NCI-H446 treated with DMSO at 0.1 percent for 48 hours (cell line): ENCODE measurements around the gene KLRC4.
"Not testable (repeated sequence)": the region's sequence is repeated elsewhere in the genome, so short reads cannot be mapped to it uniquely, and the experiment has no call there.

ENCODE experiments used
- DNase-seq: peaks from one replicate; lab custom pipeline; 2025; lab: John Stamatoyannopoulos, UW

KLRC4 gene

GRCh38 chr12:10368206-10369171, 41.1 kb downstream of the KLRC4 start:
- no peak for DNase-seq

- DNase-seq, result not testable (repeated sequence)
These were observed 41.8 kb downstream of the KLRC4 start for GRCh38 chr12:10367714-10368113.

DNA sequence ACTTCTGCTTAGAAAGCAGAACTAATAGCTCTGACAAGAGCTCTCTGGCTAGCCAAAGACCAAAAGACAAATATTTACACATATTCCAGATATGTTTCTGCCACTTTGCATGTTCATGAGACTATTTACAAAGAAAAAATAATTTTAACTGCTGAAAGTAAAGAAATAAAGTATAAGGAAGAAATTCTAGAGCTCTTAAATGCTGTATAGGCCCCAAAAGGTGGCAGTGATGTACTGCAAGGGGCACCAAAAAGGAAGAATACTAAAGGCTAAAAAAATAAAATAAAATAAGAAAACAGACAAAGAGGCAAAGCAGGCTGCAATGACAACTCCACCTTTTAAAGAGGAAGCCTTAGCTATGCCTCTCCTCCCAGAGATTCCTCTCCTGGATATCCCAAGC, 42.7 kb downstream of the KLRC4 start:
- DNase-seq, result no peak

DNA sequence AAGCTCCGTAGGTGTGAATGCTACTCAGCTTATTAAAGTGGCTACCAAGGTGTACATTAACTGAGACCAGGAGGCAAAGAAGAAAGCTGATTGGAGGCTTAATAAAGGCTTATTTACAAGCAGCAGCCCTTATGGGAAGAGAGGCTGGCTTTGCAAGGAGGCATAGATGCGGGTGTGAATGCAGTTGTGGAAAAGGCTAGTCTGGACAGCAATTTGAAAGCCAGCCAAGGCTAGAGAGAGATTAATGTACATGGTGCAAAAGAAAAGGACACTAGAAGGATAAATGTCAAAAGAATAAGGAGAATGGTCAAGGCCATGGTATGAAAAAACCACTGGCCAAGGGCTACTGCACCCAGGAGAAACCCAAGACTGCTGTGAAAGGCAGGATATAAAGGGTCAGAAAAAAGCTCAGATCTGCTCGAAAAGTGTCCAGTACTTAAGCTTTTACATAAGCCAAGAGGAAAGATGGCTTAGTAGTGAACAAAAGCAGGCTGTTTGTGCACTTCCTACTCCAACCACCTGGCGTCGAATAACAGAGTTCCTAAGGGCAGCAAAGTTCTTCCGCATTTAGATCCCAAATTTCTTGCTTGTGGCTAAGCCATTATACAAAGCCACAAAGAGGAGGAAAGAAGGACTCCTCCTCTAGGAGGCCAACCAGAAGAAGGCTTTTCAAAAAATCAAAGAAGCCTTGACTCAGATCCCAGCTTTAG, 43.7 kb downstream of the KLRC4 start:
- DNase-seq, result no peak

- DNase-seq, result no peak
These were observed 44.5 kb downstream of the KLRC4 start for GRCh38 chr12:10364815-10365622.

- DNase-seq, result no peak
These were observed 45.4 kb downstream of the KLRC4 start for GRCh38 chr12:10363914-10364814.

DNA sequence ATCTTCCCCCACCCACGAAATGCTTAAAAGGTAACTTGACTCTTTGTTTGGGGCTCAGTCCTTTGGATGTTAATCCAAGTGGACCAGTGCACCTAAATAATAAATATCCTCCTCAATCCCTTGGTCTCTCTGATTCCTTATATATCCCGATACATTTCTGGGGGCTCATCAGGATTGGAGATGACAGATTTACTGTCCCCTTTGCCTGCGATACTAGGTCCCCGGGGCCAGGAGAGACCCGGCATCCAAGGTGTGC, 46.0 kb downstream of the KLRC4 start:
- no peak for DNase-seq

DNA sequence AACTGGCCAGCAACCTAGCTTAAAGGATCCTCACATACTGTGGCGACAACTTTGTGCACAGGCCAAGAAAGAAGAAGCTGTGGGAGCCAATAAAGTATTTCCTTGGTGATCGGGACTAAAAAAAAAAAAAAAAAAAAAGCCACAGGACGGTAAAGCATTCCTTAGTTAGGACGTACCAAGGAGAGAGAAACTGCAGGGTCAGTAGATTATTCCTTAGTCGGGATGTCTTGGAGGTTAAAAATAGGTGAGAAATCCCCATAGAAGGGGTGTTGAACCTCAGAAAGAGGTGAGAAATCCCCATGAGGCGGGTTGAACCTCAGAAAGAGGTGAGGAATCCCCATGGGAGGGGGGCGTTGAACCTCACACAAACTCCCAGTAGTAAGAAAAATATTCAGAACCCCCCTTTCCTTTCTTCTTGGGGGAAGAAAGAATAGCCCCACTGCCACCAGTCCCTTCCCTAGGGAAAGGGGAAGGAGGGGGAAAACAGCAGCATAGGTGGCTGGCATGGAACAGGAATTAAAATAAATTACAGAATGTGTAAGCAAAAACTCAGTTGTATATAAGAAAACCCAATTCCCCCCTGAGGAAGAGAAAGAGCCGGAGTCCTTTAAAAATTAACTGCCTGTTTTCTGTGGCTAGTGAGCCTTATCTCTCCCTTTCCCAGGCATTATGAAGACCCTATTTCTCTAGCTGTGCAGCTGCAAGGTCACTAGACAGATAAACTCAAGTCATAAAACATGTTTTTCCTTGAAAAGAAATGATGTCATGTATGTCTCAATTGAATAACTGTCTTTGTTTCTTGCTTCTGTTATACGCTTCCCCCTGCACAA, 46.5 kb downstream of the KLRC4 start:
- DNase-seq, result no peak

DNA sequence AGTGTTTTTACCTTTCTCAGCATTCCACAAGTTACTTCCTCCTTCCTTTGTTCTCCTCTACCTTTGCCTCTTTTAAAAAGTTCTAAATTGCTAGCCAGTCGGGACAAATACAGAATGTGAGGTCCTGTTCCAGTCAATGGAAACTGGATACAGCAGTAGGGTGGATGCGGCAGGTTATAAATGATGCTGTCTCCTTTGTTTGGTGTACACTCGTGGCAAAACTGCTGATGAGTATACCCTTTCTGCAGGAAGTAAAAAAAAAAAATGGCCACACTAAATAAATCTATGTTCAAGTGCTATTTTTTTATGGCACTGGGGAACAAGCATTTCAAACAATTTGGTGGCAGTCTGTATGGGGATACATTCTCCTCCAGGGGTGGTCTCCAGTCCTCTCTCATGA, 47.2 kb downstream of the KLRC4 start:
- DNase-seq, result no peak

DNA sequence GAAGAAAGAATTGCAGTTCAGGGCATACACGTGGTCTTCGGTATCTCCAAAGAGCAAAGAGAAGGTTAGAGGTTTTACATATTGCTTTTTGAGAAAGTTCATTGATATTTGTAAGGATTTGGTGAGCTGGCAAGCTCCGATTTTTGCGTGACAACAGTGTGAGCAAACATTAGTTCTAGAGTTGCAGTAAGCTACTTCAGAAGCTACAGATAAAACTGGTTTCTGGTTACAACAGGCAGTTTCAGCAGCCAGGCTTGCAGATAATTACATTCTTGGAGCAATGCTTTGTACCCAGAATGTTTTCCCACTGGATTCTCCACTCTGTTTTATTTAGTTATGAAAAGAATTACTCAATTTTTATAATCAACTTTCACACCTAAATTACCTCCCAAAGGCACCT, 47.9 kb downstream of the KLRC4 start:
- DNase-seq, result no peak

GRCh38 chr12:10361084-10361483, 48.5 kb downstream of the KLRC4 start:
- DNase-seq, result no peak

DNA sequence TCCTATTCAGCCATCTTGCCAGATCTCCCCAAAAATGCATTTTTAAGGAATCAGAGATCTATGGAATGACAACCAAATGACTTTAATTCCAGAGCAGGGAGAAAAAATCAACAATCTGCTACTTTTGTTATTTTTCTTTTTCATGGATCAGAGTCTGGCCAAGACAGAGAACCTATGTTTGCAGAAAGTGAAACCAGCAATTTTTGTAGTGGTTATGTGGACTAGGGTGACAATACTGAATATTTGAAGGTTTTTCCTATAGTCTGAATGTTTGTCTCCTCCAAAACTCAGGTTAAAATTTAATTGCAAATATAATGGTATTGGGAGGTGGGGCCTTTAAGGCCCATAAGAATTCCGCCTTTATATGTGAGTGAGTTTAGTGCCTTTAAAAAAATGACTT, 50.6 kb downstream of the KLRC4 start:
- DNase-seq, result no peak

- no peak for DNase-seq
These were observed 51.4 kb downstream of the KLRC4 start for GRCh38 chr12:10358131-10358530.
